Endothelial cell of umbilical vein (primary cell): ENCODE data around the gene MED12L. TPM values are rescaled to one million over a fixed set of nuclear protein-coding genes. Genes with fewer than 3 reads are reported as not detected.

Source experiments
- BruUV-seq: library from RNA; stranded (reverse); fragments of 400-500 nt; replicated peaks from 2 replicates; lab custom pipeline; 2021; lab: Mats Ljungman, UMichigan
- CTCF ChIA-PET: fragments of 300-600, 350-600 bp; sonication (Branson Sonifier 250); formaldehyde crosslinking; loops from one replicate; lab custom pipeline; 2021; ENCODE audit warnings: antibody characterized with exemption, inconsistent platforms; lab: Charles Lee
- POLR2A ChIA-PET: fragments of 300-600, 350-600 bp; sonication (Branson Sonifier 250); formaldehyde crosslinking; loops from one replicate; lab custom pipeline; 2021; ENCODE audit warnings: antibody characterized with exemption, inconsistent platforms; lab: Charles Lee
- DNase-seq: peaks from one replicate; pipeline ENCODE4 v3.0.0-alpha.2; 2011; ENCODE audit warnings: low read depth, low spot score
- FAIRE-seq: peaks from 2 replicates; lab custom pipeline; 2011; peaks lifted over from hg19 to GRCh38; lab: Jason Lieb, UNC
- H2AFZ ChIP-seq: 2 replicates; pipeline ENCODE4 v1.6.0; 2012; ENCODE audit warnings: low read depth, low read length, control low read depth, inconsistent platforms
- H3K27ac ChIP-seq: 2 replicates; pipeline ENCODE4 v1.5.1; 2011; ENCODE audit warnings: low read depth, mild to moderate bottlenecking, control low read depth, low read length, moderate library complexity; ENCODE audit not compliant: insufficient read depth
- H3K27me3 ChIP-seq, 2 experiments: 2 replicates each; pipeline versions ENCODE4 v1.6.0 to v1.6.1; 2011; ENCODE audit warnings: low read length in 2 of 2, mixed read lengths in 1 of 2; ENCODE audit not compliant: control insufficient read depth in 2 of 2, insufficient read depth in 2 of 2
- H3K36me3 ChIP-seq, 2 experiments: 2 replicates in 1 of 2; 3 replicates in 1 of 2; pipeline ENCODE4 v1.5.1; 2011; ENCODE audit warnings: low read length in 2 of 2, mild to moderate bottlenecking in 1 of 2, moderate library complexity in 1 of 2; ENCODE audit not compliant: control insufficient read depth in 2 of 2, insufficient read depth in 2 of 2; ENCODE audit errors: extremely low read depth in 1 of 2
- H3K4me1 ChIP-seq: 3 replicates; pipeline ENCODE4 v1.5.1; 2011; ENCODE audit warnings: mild to moderate bottlenecking, low read length; ENCODE audit not compliant: control insufficient read depth, insufficient read depth; ENCODE audit errors: extremely low read depth
- H3K4me2 ChIP-seq: 2 replicates; pipeline ENCODE4 v1.6.1; 2011; ENCODE audit warnings: low read length, control low read depth, mixed read lengths; ENCODE audit not compliant: insufficient read depth
- H3K4me3 ChIP-seq, 3 experiments: fragments of 200-600 bp in 1 of 3; sonication (generic), shearing (Covaris generic) in 1 of 3; replicated peaks in 1 of 3; 2 replicates each; pipeline ENCODE4 v1.5.1; 2011 to 2016; ENCODE audit warnings: control low read depth in 3 of 3, low read length in 3 of 3, mild to moderate bottlenecking in 2 of 3, inconsistent platforms in 1 of 3, low read depth in 1 of 3, moderate library complexity in 1 of 3; ENCODE audit not compliant: insufficient read depth in 1 of 3
- H3K79me2 ChIP-seq: 2 replicates; pipeline ENCODE4 v1.6.0; 2012; ENCODE audit warnings: low read length, inconsistent platforms; ENCODE audit not compliant: control insufficient read depth, insufficient read depth
- H3K9ac ChIP-seq: replicated peaks from 2 replicates; pipeline ENCODE3; 2011; ENCODE audit warnings: low read length, control low read depth; ENCODE audit not compliant: insufficient read depth; ENCODE audit errors: extremely low read depth
- H3K9me1 ChIP-seq: replicated peaks from 3 replicates; pipeline ENCODE4 v1.6.0; 2011; ENCODE audit warnings: mild to moderate bottlenecking, low read length; ENCODE audit not compliant: control insufficient read depth, insufficient read depth; ENCODE audit errors: extremely low read depth
- H3K9me3 ChIP-seq: replicated peaks from 2 replicates; pipeline ENCODE4 v1.5.1; 2012; ENCODE audit warnings: low read length, inconsistent platforms; ENCODE audit not compliant: control insufficient read depth, insufficient read depth
- H4K20me1 ChIP-seq: replicated peaks from 2 replicates; pipeline ENCODE3; 2011; ENCODE audit warnings: mild to moderate bottlenecking, low read length; ENCODE audit not compliant: control insufficient read depth, insufficient read depth; ENCODE audit errors: extremely low read depth
- CTCF ChIP-seq, 2 donors: IDR thresholded peaks; 1 replicate in 1 of 2; 2 replicates in 1 of 2; pipeline ENCODE4 v1.5.1; 2011; ENCODE audit warnings: low read length in 2 of 2, mild to moderate bottlenecking in 2 of 2, moderate library complexity in 2 of 2, control low read depth in 1 of 2, inconsistent platforms in 1 of 2, low read depth in 1 of 2; ENCODE audit not compliant: insufficient read depth in 1 of 2; ENCODE audit errors: extremely low read depth in 1 of 2
- EZH2 ChIP-seq: IDR thresholded peaks from 2 replicates; pipeline ENCODE4 v1.6.1; 2012; ENCODE audit warnings: borderline replicate concordance, low read depth, mild to moderate bottlenecking, moderate library complexity, low read length, inconsistent platforms; ENCODE audit not compliant: severe bottlenecking
- FOS ChIP-seq: IDR thresholded peaks from 2 replicates; pipeline ENCODE4 v1.6.1; 2011; ENCODE audit warnings: mild to moderate bottlenecking, low read length, moderate library complexity, borderline replicate concordance; ENCODE audit not compliant: insufficient read depth
- GATA2 ChIP-seq: IDR thresholded peaks from 2 replicates; pipeline ENCODE4 v1.7.0; 2011; ENCODE audit warnings: low read depth, mild to moderate bottlenecking, moderate library complexity, mixed read lengths, low read length; ENCODE audit not compliant: insufficient read length, insufficient read depth
- JUN ChIP-seq: IDR thresholded peaks from 2 replicates; pipeline ENCODE4 v1.6.1; 2011; ENCODE audit warnings: borderline replicate concordance, low read depth; ENCODE audit not compliant: insufficient read length, insufficient read depth
- MAX ChIP-seq: IDR thresholded peaks from 2 replicates; pipeline ENCODE4 v1.6.1; 2011; ENCODE audit not compliant: insufficient read depth, insufficient read length
- MYC ChIP-seq: IDR thresholded peaks from one replicate; pipeline ENCODE4 v1.6.1; 2011; ENCODE audit warnings: mild to moderate bottlenecking, low read depth, low read length
- POLR2A ChIP-seq: IDR thresholded peaks from 2 replicates; pipeline ENCODE4 v1.6.1; 2012; ENCODE audit warnings: low read depth, mild to moderate bottlenecking, control low read depth, low read length
- POLR2AphosphoS5 ChIP-seq: IDR thresholded peaks from 2 replicates; pipeline ENCODE4 v1.6.1; 2012; ENCODE audit warnings: low read depth, mild to moderate bottlenecking, control low read depth, low read length, moderate library complexity; ENCODE audit not compliant: insufficient read depth
- dilution Hi-C: fragments of 300-500 bp; cut with MboI; formaldehyde crosslinking; loops from one replicate; pipeline ENCODE4 v1.15.0; 2019; ENCODE audit warnings: low sequenced_read_pairs; ENCODE audit not compliant: extremely low pct_ligation_motif_present
- intact Hi-C: fragments of 100-400 bp; cut with micrococcal nuclease; formaldehyde crosslinking; loops from one replicate; pipeline ENCODE4 v1.10.0; 2022
- polyA plus RNA-seq, 4 experiments: library from polyadenylated mRNA; depleted of rRNA in 3 of 4; stranded (reverse) in 3 of 4; unstranded in 1 of 4; fragments of >200 nt; gene quantifications; 2 replicates each; pipeline versions ENCODE4 v1.2.1 to v1.2.3, GENCODE V29; 2011 to 2012; ENCODE audit warnings: missing spikeins in 1 of 4
- total RNA-seq: library from RNA; stranded (reverse); gene quantifications from 2 replicates; pipeline ENCODE4 v1.2.3, GENCODE V29; 2021

The MED12L gene
- total and polyA plus RNA-seq, 2 donors (not counting 3 experiments of a cell fraction or from before 2014, with no cell fraction given): 0.03 to 0.27 TPM

GRCh38 chr3:151446002-151446340, 360.5 kb downstream of the MED12L start:
- no peak for DNase-seq
- ChIA-PET POLR2A (no interaction called here), CTCF (no interaction called here)
- Histone ChIP-seq H3K4me1 (no peaks in the 10 kb centered on the region), H3K9ac (no peak overlapping the region), H2AFZ (no peak overlapping the region), H3K79me2 (no peaks in the 10 kb centered on the region), H3K4me2 (no peak overlapping the region), H3K9me3 (no peaks in the 10 kb centered on the region), H3K4me3 (no peak overlapping the region), H3K9me1 (no peaks in the 10 kb centered on the region), H3K27me3 (no peaks in the 10 kb centered on the region), H4K20me1 (no peaks in the 10 kb centered on the region), H3K36me3 (no peaks in the 10 kb centered on the region), H3K27ac (no peak overlapping the region)
- intact Hi-C loops (no loop called here), dilution Hi-C loops (no loop called here)
- no TSS peak for BruUV-seq
- no peak for TF ChIP-seq FOS
- TF ChIP-seq MAX: no peak
- TF ChIP-seq EZH2: no peak
- TF ChIP-seq MYC: no peak
- TF ChIP-seq GATA2: no peak
- TF ChIP-seq CTCF (IDR thresholded peaks at IDR 0.05; ENCODE audit: extremely low read depth in 1 of 2, insufficient read depth in 1 of 2, low read depth in 1 of 2, low read length in 2 of 2): no peak
- no peak for TF ChIP-seq POLR2AphosphoS5
- no peak for TF ChIP-seq JUN
- TF ChIP-seq POLR2A: no peak
- FAIRE-seq: no peak
